Measurements from ENCODE around the gene DNAAF5. TPM values are rescaled to one million over a fixed set of nuclear protein-coding genes. Genes with fewer than 3 reads are reported as not detected.

Gene DNAAF5
- total and polyA plus RNA-seq, 12 donors, result 10.4 to 30.0 (median 24.7) TPM

DNA sequence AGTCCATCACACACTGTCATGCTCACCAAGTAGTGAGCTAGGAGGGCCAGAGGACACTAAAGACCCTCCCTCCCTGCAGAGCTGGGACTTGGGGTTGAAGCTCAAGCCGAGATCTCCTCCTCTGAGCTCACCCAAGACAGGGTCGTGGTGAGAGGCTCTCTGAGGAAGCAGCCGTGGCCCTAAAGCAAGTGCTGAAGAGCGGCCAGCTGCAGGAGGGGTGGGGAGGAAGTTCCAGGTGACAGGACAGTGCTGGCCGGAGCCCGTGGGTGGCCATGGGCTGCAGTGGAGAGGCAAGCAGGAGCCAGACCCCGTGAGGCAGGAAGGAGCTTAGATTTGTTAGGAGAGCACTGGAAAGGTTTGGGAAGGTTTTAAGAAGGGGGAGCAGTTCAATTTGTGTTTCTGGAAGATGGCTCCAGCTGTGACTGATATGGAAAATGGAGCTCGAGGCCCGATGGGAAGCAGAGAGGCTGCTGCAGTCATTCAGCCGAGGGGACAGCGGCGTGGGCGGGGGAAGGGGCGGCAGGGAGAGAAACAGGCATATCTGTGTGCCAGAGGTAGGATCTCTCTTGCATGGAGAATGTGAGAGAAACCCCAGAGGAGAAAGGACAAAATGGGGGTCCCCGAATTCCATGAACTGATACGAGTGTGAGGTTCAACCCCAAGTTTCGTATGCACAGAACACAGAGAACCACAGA, 26.9 kb upstream of the DNAAF5 start:
- DNase-seq (no peak), ATAC-seq (peak in 7 of 8 donors; percentile 17 to 63 (median 32))
- no peak overlapping the region for H3K4me3 ChIP-seq
- no peaks in the 10 kb centered on the region for H3K27me3 ChIP-seq
- TF ChIP-seq, protein P1, sequence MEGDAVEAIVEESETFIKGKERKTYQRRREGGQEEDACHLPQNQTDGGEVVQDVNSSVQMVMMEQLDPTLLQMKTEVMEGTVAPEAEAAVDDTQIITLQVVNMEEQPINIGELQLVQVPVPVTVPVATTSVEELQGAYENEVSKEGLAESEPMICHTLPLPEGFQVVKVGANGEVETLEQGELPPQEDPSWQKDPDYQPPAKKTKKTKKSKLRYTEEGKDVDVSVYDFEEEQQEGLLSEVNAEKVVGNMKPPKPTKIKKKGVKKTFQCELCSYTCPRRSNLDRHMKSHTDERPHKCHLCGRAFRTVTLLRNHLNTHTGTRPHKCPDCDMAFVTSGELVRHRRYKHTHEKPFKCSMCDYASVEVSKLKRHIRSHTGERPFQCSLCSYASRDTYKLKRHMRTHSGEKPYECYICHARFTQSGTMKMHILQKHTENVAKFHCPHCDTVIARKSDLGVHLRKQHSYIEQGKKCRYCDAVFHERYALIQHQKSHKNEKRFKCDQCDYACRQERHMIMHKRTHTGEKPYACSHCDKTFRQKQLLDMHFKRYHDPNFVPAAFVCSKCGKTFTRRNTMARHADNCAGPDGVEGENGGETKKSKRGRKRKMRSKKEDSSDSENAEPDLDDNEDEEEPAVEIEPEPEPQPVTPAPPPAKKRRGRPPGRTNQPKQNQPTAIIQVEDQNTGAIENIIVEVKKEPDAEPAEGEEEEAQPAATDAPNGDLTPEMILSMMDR (IDR thresholded peaks at IDR 0.05), result no peak
- intact Hi-C loops (cut with DNase I), result no loop called here
- H3K9me3 ChIP-seq, result peaks cover 0 to 20% (median 0%) of the 10 kb centered on the region in 11 donors
- H3K36me3 ChIP-seq, result no peaks in the 10 kb centered on the region
- 62 to 63% methylated on average over 17 of the region's 17 CpGs for WGBS, 2 donors
- H3K4me1 ChIP-seq, result peaks cover 5 to 35% (median 19%) of the 10 kb centered on the region in 9 donors
- H3K27ac ChIP-seq, result peak overlapping the region in 5 of 10 donors; percentile 13 to 41 (median 31)

DNA sequence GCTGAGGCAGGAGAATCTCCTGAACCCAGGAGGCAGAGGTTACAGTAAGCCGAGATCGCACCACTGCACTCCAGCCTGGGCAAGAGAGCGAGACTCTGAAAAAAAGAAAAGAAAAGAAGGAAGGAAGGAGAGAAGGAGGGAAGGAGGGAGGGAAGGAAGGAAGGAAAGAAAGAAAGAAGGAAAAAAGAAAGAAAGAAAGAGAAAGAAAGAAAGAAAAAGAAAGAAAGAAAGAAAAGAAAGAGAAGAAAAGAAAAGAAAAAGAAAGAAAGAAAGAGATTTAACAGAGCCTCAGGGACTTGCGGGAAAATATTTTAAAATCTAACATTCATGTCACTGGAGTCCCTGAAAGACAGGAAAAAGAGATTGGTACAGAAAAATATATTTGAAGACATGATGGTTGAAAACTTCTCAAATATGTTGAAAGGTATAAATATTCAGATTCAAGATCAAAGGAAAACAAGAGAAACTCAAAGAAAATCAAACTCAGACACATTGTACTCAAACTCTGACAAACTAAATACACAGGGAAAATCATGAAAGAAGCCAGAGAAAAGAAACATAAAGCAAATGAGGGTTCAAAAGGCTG, 25.3 kb upstream of the DNAAF5 start:
- TF ChIP-seq, protein P1 (IDR thresholded peaks at IDR 0.05), result no peak
- H3K27me3 ChIP-seq, result no peaks in the 10 kb centered on the region
- H3K4me1 ChIP-seq, result peaks cover 5 to 34% (median 19%) of the 10 kb centered on the region in 9 donors
- H3K36me3 ChIP-seq, result no peaks in the 10 kb centered on the region
- H3K9me3 ChIP-seq, result peaks cover 0 to 22% (median 0%) of the 10 kb centered on the region in 11 donors
- intact Hi-C loops (cut with DNase I), result no loop called here
- WGBS, 2 donors, result 99 to 100% methylated on average over 4 of the region's 4 CpGs
- ATAC-seq (no peak), DNase-seq (no peak)
- H3K4me3 ChIP-seq, result no peak overlapping the region
- H3K27ac ChIP-seq, result no peak overlapping the region

DNA sequence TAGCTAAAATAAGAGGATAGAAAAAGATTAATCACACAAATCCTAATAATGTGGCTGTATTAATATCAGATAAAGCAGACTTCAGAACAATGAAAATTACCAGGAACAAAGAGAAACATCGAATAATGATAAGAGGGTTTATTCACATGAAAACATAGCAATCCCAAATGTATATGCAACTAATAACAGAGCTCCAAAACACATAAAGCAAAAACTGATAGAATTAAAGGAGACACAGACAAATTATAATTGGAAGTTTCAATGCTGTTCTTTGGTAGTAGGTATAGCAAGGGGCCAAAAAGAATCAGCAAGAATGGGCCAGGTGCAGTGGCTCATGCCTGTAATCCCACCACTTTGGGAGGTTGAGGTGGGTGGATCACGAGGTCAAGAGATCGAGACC, 23.4 kb upstream of the DNAAF5 start:
- no peak for DNase-seq
- Histone ChIP-seq H3K27ac (no peak overlapping the region), H3K27me3 (no peaks in the 10 kb centered on the region), H3K4me3 (no peak overlapping the region), H3K4me1 (peaks cover 0 to 19% (median 12%) of the 10 kb centered on the region in 9 donors), H3K9me3 (peaks cover 0 to 22% (median 0%) of the 10 kb centered on the region in 11 donors), H3K36me3 (no peaks in the 10 kb centered on the region)
- 96 to 100% methylated on average over 3 of the region's 3 CpGs for WGBS, 2 donors
- TF ChIP-seq, protein P1 (IDR thresholded peaks at IDR 0.05), result no peak
- intact Hi-C loops (cut with DNase I), result no loop called here
- no peak for ATAC-seq

DNA sequence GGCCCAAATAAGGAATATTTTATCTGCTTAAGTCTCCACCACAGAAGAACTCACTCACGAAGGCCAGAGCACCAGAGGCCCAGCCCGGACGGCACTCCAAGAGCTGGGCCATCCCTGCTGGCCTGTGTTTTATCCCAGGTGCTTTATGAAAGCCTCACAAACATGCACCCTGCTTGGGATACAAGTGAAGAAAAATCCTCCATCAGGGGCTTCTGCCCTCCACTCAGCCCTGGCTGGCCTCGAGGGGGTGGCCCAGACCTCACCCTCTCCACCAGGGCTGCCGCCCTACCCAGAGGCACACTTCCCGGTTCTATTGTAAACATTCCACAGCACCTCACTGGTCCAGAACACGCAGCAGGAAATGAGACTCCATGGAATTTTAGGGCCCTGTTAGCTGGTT, 19.8 kb upstream of the DNAAF5 start:
- ATAC-seq (no peak), DNase-seq (no peak)
- Histone ChIP-seq H3K27ac (no peak overlapping the region), H3K36me3 (no peaks in the 10 kb centered on the region), H3K4me3 (no peak overlapping the region), H3K4me1 (peaks cover 0 to 10% (median 4%) of the 10 kb centered on the region in 9 donors), H3K27me3 (peaks cover 0 to 4% (median 0%) of the 10 kb centered on the region in 7 donors), H3K9me3 (peaks cover 0 to 22% (median 0%) of the 10 kb centered on the region in 11 donors)
- intact Hi-C loops (cut with DNase I), result no loop called here
- 86 to 90% methylated on average over 7 of the region's 7 CpGs for WGBS, 2 donors
- TF ChIP-seq, protein P1 (IDR thresholded peaks at IDR 0.05), result no peak

Measured in heart right ventricle (tissue), 16 donors.